OCI-LY3 (cell line): ENCODE measurements around the gene POU4F1.

Experiments
- H2AFZ ChIP-seq: fragments of 200-600, 300-600 bp; shearing (Covaris generic); 2 replicates; pipeline ENCODE4 v1.6.0; 2014; ENCODE audit warnings: antibody characterized with exemption, low read depth, low read length
- H3K27ac ChIP-seq: fragments of 200-600, 300-600 bp; sonication (generic); 2 replicates; pipeline ENCODE4 v1.5.1; 2014; ENCODE audit warnings: mild to moderate bottlenecking, low read length, moderate library complexity, mixed read lengths
- H3K27me3 ChIP-seq: fragments of 200-600, 300-600 bp; sonication (generic); 2 replicates; pipeline ENCODE4 v1.6.1; 2014; ENCODE audit warnings: low read depth, low read length, mixed read lengths
- H3K36me3 ChIP-seq: fragments of 200-600, 300-600 bp; sonication (generic); replicated peaks from 2 replicates; pipeline ENCODE3; 2014; ENCODE audit warnings: low read depth, low read length, mixed read lengths
- H3K4me1 ChIP-seq: fragments of 300-600, 200-600 bp; sonication (generic); 2 replicates; pipeline ENCODE4 v1.6.1; 2014; ENCODE audit warnings: low read length, mixed read lengths
- H3K4me2 ChIP-seq: fragments of 200-600, 300-600 bp; sonication (generic); 2 replicates; pipeline ENCODE4 v1.6.1; 2014; ENCODE audit warnings: low read length, mixed read lengths
- H3K4me3 ChIP-seq: fragments of 300-600, 200-600 bp; sonication (generic); 2 replicates; pipeline ENCODE4 v1.5.1; 2014; ENCODE audit warnings: antibody characterized with exemption, mild to moderate bottlenecking, low read length, moderate library complexity
- H3K79me2 ChIP-seq: fragments of 300-600, 200-600 bp; shearing (Covaris generic); 2 replicates; pipeline ENCODE4 v1.6.1; 2014; ENCODE audit warnings: mild to moderate bottlenecking, low read length, mixed read lengths
- H3K9ac ChIP-seq: fragments of 300-600, 200-600 bp; shearing (Covaris generic); 2 replicates; pipeline ENCODE4 v1.6.0; 2014; ENCODE audit warnings: mild to moderate bottlenecking, low read length, moderate library complexity
- H3K9me3 ChIP-seq: fragments of 200-600, 300-600 bp; shearing (Covaris generic); 2 replicates; pipeline ENCODE4 v1.6.1; 2014; ENCODE audit warnings: low read length, mixed read lengths; ENCODE audit not compliant: insufficient read depth
- H4K20me1 ChIP-seq: fragments of 200-600, 300-600 bp; sonication (generic); 2 replicates; pipeline ENCODE4 v1.6.1; 2016; ENCODE audit warnings: low read length, mixed read lengths; ENCODE audit not compliant: insufficient read depth
- EZH2phosphoT487 ChIP-seq: fragments of 200-600 bp; shearing (Covaris generic); IDR thresholded peaks from 2 replicates; pipeline ENCODE4 v1.6.1; 2018; ENCODE audit warnings: antibody characterized with exemption, mixed run types, low read depth
- TF ChIP-seq, protein P1 (sequence below): fragments of 200-600, 300-600 bp; sonication (generic); IDR thresholded peaks from 2 replicates; pipeline ENCODE4 v1.5.1; 2014; ENCODE audit warnings: antibody characterized with exemption, low read length, low read depth

The POU4F1 gene

DNA sequence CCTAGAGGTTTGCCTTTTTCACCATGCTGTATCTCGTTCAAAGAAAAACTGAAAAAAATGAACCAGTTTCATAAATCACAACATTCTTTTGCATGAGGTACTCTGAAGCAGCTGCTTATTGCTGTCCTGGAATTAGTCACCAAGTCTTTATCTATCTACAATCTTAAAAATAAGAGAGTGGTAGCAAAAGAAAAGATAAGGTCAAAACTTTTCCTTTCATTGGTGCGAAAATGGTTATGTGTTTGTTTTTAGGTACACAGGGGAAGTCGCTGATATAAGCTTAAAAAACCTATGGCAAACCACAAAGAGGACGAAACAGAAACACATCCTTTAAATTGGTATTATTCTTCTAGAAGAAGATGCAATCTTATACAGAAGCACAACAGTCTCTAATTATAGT is 34.9 kb upstream of the POU4F1 start:
- no peak overlapping the region for H3K9ac ChIP-seq
- TF ChIP-seq, protein P1, sequence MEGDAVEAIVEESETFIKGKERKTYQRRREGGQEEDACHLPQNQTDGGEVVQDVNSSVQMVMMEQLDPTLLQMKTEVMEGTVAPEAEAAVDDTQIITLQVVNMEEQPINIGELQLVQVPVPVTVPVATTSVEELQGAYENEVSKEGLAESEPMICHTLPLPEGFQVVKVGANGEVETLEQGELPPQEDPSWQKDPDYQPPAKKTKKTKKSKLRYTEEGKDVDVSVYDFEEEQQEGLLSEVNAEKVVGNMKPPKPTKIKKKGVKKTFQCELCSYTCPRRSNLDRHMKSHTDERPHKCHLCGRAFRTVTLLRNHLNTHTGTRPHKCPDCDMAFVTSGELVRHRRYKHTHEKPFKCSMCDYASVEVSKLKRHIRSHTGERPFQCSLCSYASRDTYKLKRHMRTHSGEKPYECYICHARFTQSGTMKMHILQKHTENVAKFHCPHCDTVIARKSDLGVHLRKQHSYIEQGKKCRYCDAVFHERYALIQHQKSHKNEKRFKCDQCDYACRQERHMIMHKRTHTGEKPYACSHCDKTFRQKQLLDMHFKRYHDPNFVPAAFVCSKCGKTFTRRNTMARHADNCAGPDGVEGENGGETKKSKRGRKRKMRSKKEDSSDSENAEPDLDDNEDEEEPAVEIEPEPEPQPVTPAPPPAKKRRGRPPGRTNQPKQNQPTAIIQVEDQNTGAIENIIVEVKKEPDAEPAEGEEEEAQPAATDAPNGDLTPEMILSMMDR, result no peak
- TF ChIP-seq EZH2phosphoT487, result no peak
- no peaks in the 10 kb centered on the region for H3K9me3 ChIP-seq
- peaks cover 46% of the 10 kb centered on the region for H3K4me1 ChIP-seq
- peak overlapping the region; percentile 71 for H3K4me2 ChIP-seq
- H3K79me2 ChIP-seq, result peaks cover 27% of the 10 kb centered on the region
- H3K4me3 ChIP-seq, result peak overlapping the region; percentile 28
- no peaks in the 10 kb centered on the region for H3K27me3 ChIP-seq
- H4K20me1 ChIP-seq, result peaks cover 43% of the 10 kb centered on the region
- peaks cover 52% of the 10 kb centered on the region for H3K36me3 ChIP-seq
- H3K27ac ChIP-seq, result peak overlapping the region; percentile 53
- H2AFZ ChIP-seq, result no peak overlapping the region

- Histone ChIP-seq H4K20me1 (peaks cover 37% of the 10 kb centered on the region), H3K4me2 (no peak overlapping the region), H3K9me3 (no peaks in the 10 kb centered on the region), H3K4me3 (no peak overlapping the region), H3K79me2 (peaks cover 17% of the 10 kb centered on the region; the same call in 1 of the 2 replicates), H3K9ac (no peak overlapping the region), H2AFZ (no peak overlapping the region), H3K4me1 (peaks cover 46% of the 10 kb centered on the region), H3K27me3 (no peaks in the 10 kb centered on the region), H3K27ac (no peak overlapping the region), H3K36me3 (peaks cover 60% of the 10 kb centered on the region)
- no peak for TF ChIP-seq EZH2phosphoT487
- TF ChIP-seq, protein P1, result no peak
Observed at GRCh38 chr13:78636495-78636894, 33.1 kb upstream of the POU4F1 start.

DNA sequence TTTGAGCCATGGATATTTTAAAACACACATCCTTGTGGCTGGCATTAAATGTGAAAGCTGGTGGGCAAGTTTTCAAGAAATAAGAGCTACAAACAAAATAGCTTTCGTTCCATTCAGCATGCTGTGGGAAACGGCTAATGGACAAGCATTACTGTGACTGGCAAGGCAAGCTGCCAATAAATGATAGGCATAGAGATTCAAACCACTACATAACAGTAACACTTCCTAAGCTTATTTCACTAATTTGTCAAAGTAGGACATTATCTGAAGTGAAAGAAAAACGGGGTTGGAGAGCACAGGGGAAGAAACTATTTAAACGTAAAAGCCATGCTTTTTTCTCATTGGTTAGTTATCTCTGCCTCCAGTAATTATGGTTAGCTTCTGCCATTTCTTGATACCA is 29.6 kb upstream of the POU4F1 start:
- H3K27ac ChIP-seq, result no peak overlapping the region
- H3K4me1 ChIP-seq, result peaks cover 18% of the 10 kb centered on the region
- H3K36me3 ChIP-seq, result peaks cover 61% of the 10 kb centered on the region
- H4K20me1 ChIP-seq, result peaks cover 21% of the 10 kb centered on the region
- H3K9me3 ChIP-seq, result no peaks in the 10 kb centered on the region
- TF ChIP-seq, protein P1, result no peak
- TF ChIP-seq EZH2phosphoT487, result no peak
- H3K79me2 ChIP-seq, result peaks cover 11% of the 10 kb centered on the region; the same call in 1 of the 2 replicates
- H3K27me3 ChIP-seq, result no peaks in the 10 kb centered on the region
- H3K4me2 ChIP-seq, result no peak overlapping the region
- H3K9ac ChIP-seq, result no peak overlapping the region
- H2AFZ ChIP-seq, result no peak overlapping the region
- H3K4me3 ChIP-seq, result no peak overlapping the region

GRCh38 chr13:78631077-78631476 is 27.7 kb upstream of the POU4F1 start:
- no peak overlapping the region for H3K4me3 ChIP-seq
- H3K27ac ChIP-seq, result no peak overlapping the region
- no peak overlapping the region for H3K4me2 ChIP-seq
- H3K4me1 ChIP-seq, result no peaks in the 10 kb centered on the region
- H3K9ac ChIP-seq, result no peak overlapping the region
- H3K79me2 ChIP-seq, result no peaks in the 10 kb centered on the region
- TF ChIP-seq, protein P1, result no peak
- no peak for TF ChIP-seq EZH2phosphoT487
- no peaks in the 10 kb centered on the region for H3K9me3 ChIP-seq
- peaks cover 52% of the 10 kb centered on the region for H3K36me3 ChIP-seq
- no peaks in the 10 kb centered on the region for H3K27me3 ChIP-seq
- H4K20me1 ChIP-seq, result peaks cover 6% of the 10 kb centered on the region; the same call in 1 of the 2 replicates
- H2AFZ ChIP-seq, result no peak overlapping the region
